ENCODE results near the gene PAXIP1. TPM values are rescaled to one million over a fixed set of nuclear protein-coding genes. Genes with fewer than 3 reads are reported as not detected.

PAXIP1 gene
- total and polyA plus RNA-seq, 2 experiments from 2014 or later: 12.5 to 36.9 TPM

DNA sequence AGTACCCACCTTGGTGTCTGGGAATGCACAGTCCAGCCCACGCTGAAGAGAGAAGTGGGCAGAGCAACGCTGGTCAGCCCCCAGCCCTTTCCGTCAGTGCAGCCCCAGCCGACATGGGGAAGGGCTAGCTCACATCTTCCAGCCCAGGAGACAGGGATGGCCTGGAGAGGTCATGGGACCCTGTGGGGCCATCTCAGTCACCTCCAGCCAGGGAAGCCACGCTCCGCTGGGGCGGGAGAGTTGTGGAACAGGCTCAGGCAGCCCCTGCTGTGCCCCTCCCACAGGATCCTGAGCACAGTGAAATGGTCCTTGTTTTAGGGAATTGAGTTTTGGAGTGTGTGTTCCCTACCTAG, 85.1 kb downstream of the PAXIP1 start:
- Mint-ChIP-seq H3K4me3 (no peak overlapping the region), H3K27me3 (ENCODE audit: insufficient read depth, low read depth, poor library complexity) (peaks cover 11% of the 10 kb centered on the region), H3K36me3 (ENCODE audit: low read depth) (no peaks in the 10 kb centered on the region), H3K9me3 (peaks cover 4% of the 10 kb centered on the region; the same call in 2 of the 3 replicates), H3K27ac (no peak overlapping the region), H3K4me1 (peaks cover 7% of the 10 kb centered on the region; the same call in 2 of the 3 replicates)
- no peak overlapping the region for H3K27ac ChIP-seq (ENCODE audit: low read depth)
- H3K4me1 ChIP-seq (ENCODE audit: insufficient read depth): peaks cover 2% of the 10 kb centered on the region; the same call in 1 of the 2 replicates
- H3K9me2 ChIP-seq (ENCODE audit: insufficient read depth): no peaks in the 10 kb centered on the region; the same call in 1 of the 2 replicates
- no peak for TF ChIP-seq EZH2 (IDR thresholded peaks at IDR 0.05; ENCODE audit: low read depth, unreplicated experiment)
- TF ChIP-seq, protein P1, sequence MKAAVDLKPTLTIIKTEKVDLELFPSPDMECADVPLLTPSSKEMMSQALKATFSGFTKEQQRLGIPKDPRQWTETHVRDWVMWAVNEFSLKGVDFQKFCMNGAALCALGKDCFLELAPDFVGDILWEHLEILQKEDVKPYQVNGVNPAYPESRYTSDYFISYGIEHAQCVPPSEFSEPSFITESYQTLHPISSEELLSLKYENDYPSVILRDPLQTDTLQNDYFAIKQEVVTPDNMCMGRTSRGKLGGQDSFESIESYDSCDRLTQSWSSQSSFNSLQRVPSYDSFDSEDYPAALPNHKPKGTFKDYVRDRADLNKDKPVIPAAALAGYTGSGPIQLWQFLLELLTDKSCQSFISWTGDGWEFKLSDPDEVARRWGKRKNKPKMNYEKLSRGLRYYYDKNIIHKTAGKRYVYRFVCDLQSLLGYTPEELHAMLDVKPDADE (IDR thresholded peaks at IDR 0.05): no peak
- no peak overlapping the region for H3K4me2 ChIP-seq
- no peaks in the 10 kb centered on the region for H3K36me3 ChIP-seq (ENCODE audit: insufficient read depth)
- peaks cover 14% of the 10 kb centered on the region; the same call in 1 of the 2 replicates for H3K27me3 ChIP-seq (ENCODE audit: insufficient read depth)
- no peak for ATAC-seq
- H3F3A ChIP-seq (replicated peaks; ENCODE audit: low read depth): no peaks in the 10 kb centered on the region
- H2AFZ ChIP-seq: no peak overlapping the region
- no peaks in the 10 kb centered on the region for H4K20me1 ChIP-seq (replicated peaks; ENCODE audit: insufficient read depth)
- no peak for DNase-seq (ENCODE audit: low spot score)
- H3K4me3 ChIP-seq: no peak overlapping the region
- H3K79me2 ChIP-seq (replicated peaks; ENCODE audit: insufficient read depth): no peaks in the 10 kb centered on the region

DNA sequence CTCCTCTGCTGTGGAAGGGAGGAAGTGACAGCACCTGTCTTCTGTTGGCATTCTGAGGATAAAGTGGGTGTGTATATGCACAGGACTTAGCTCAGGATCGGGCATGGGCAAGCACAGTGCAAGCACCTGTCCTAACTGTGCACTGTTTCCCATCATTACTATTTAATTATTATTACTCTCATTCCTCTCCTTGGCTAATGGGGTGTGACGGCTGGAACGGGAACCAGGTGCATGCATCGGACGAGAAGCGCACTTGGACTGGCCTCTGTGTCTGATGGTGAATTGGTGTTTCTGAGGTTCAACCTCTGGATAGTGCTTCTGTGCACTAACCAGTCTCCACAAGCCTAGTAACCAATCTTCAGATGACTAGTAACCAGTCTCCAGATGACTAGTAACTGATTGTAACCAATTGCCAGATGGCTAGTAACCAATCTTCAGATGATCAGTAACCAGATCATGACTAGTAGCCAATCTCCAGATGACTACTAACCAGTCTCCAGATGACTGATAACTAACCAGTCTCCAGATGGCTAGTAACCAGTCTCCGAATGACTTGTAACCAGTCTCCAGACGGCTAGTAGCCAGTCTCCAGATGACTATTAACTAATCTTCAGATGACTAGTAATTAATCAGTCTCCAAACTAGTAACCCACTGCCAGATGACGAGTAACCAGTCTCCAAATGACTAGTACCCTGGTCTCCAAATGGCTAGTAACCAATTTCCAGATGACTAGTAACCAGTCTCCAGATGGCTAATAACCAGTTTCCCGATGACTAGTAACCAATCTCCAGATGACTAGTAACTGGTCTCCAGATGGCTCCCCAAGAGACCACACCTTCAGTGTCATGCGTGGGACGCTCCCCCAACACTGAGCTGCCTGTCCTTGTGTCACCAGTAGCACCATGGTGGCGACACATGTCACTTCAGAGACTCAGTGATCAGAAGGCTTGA, 85.8 kb downstream of the PAXIP1 start:
- H3K27ac ChIP-seq (ENCODE audit: low read depth): no peak overlapping the region
- H3K4me1 Mint-ChIP-seq: peaks cover 7% of the 10 kb centered on the region; the same call in 2 of the 3 replicates
- no peaks in the 10 kb centered on the region for H3K36me3 Mint-ChIP-seq (ENCODE audit: low read depth)
- TF ChIP-seq NANOG (IDR thresholded peaks at IDR 0.05; ENCODE audit: borderline replicate concordance) (no peak), CREB1 (CRISPR knock-in tag; IDR thresholded peaks at IDR 0.05; ENCODE audit: low read depth) (no peak), EZH2 (IDR thresholded peaks at IDR 0.05; ENCODE audit: low read depth, unreplicated experiment) (no peak), POLR2AphosphoS5 (IDR thresholded peaks at IDR 0.05; ENCODE audit: low read depth) (no peak), ZNF331 (CRISPR knock-in tag; IDR thresholded peaks at IDR 0.05; ENCODE audit: low read depth) (no peak), ZNF114 (CRISPR knock-in tag; IDR thresholded peaks at IDR 0.05) (no peak), JUNB (IDR thresholded peaks at IDR 0.05; ENCODE audit: unreplicated experiment) (no peak), STAT1 (IDR thresholded peaks at IDR 0.05; ENCODE audit: unreplicated experiment) (no peak)
- TF ChIP-seq, protein P1 (IDR thresholded peaks at IDR 0.05): no peak
- TF ChIP-seq, protein P2, sequence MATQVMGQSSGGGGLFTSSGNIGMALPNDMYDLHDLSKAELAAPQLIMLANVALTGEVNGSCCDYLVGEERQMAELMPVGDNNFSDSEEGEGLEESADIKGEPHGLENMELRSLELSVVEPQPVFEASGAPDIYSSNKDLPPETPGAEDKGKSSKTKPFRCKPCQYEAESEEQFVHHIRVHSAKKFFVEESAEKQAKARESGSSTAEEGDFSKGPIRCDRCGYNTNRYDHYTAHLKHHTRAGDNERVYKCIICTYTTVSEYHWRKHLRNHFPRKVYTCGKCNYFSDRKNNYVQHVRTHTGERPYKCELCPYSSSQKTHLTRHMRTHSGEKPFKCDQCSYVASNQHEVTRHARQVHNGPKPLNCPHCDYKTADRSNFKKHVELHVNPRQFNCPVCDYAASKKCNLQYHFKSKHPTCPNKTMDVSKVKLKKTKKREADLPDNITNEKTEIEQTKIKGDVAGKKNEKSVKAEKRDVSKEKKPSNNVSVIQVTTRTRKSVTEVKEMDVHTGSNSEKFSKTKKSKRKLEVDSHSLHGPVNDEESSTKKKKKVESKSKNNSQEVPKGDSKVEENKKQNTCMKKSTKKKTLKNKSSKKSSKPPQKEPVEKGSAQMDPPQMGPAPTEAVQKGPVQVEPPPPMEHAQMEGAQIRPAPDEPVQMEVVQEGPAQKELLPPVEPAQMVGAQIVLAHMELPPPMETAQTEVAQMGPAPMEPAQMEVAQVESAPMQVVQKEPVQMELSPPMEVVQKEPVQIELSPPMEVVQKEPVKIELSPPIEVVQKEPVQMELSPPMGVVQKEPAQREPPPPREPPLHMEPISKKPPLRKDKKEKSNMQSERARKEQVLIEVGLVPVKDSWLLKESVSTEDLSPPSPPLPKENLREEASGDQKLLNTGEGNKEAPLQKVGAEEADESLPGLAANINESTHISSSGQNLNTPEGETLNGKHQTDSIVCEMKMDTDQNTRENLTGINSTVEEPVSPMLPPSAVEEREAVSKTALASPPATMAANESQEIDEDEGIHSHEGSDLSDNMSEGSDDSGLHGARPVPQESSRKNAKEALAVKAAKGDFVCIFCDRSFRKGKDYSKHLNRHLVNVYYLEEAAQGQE (IDR thresholded peaks at IDR 0.05; ENCODE audit: unreplicated experiment): no peak
- TF ChIP-seq, protein P3, sequence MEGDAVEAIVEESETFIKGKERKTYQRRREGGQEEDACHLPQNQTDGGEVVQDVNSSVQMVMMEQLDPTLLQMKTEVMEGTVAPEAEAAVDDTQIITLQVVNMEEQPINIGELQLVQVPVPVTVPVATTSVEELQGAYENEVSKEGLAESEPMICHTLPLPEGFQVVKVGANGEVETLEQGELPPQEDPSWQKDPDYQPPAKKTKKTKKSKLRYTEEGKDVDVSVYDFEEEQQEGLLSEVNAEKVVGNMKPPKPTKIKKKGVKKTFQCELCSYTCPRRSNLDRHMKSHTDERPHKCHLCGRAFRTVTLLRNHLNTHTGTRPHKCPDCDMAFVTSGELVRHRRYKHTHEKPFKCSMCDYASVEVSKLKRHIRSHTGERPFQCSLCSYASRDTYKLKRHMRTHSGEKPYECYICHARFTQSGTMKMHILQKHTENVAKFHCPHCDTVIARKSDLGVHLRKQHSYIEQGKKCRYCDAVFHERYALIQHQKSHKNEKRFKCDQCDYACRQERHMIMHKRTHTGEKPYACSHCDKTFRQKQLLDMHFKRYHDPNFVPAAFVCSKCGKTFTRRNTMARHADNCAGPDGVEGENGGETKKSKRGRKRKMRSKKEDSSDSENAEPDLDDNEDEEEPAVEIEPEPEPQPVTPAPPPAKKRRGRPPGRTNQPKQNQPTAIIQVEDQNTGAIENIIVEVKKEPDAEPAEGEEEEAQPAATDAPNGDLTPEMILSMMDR (conservative IDR thresholded peaks at IDR 0.05; ENCODE audit: low read depth in 2 of 2): no peak

More for the DNA sequence above, 85.8 kb downstream of the PAXIP1 start:
- Histone ChIP-seq H3K79me2 (replicated peaks; ENCODE audit: insufficient read depth) (no peaks in the 10 kb centered on the region), H2AFZ (no peak overlapping the region), H3K4me2 (no peak overlapping the region), H3K4me1 (ENCODE audit: insufficient read depth) (peaks cover 2% of the 10 kb centered on the region; the same call in 1 of the 2 replicates), H3K36me3 (ENCODE audit: insufficient read depth) (no peaks in the 10 kb centered on the region), H3K4me3 (no peak overlapping the region), H3K27me3 (ENCODE audit: insufficient read depth) (peaks cover 14% of the 10 kb centered on the region; the same call in 1 of the 2 replicates), H3K9me2 (ENCODE audit: insufficient read depth) (no peaks in the 10 kb centered on the region; the same call in 1 of the 2 replicates), H3F3A (replicated peaks; ENCODE audit: low read depth) (no peaks in the 10 kb centered on the region), H4K20me1 (replicated peaks; ENCODE audit: insufficient read depth) (no peaks in the 10 kb centered on the region)
- H3K9me3 Mint-ChIP-seq: no peaks in the 10 kb centered on the region; the same call in 2 of the 3 replicates
- H3K27me3 Mint-ChIP-seq (ENCODE audit: insufficient read depth, low read depth, poor library complexity): peaks cover 11% of the 10 kb centered on the region
- DNase-seq (ENCODE audit: low spot score) (no peak), ATAC-seq (no peak)
- H3K27ac Mint-ChIP-seq: no peak overlapping the region
- no peak overlapping the region for H3K4me3 Mint-ChIP-seq

Measured in GM23338 (cell line).